Trophoblast cell (in vitro differentiated cells and primary cell): ENCODE results near the gene RIPK4.
"Not testable (repeated sequence)": the region's sequence is repeated elsewhere in the genome, so short reads cannot be mapped to it uniquely, and the experiment has no call there.

Source experiments
- DNase-seq, 2 donors: peaks; one replicate each; pipeline ENCODE4 v3.0.0-alpha.2; 2016
- H2AFZ ChIP-seq: 2 replicates; pipeline ENCODE4 v1.6.1; 2013; ENCODE audit warnings: low read length, moderate library complexity, mild to moderate bottlenecking; ENCODE audit not compliant: insufficient read depth, poor library complexity
- H2AK5ac ChIP-seq: 2 replicates; pipeline ENCODE4 v1.6.1; 2013; ENCODE audit warnings: mild to moderate bottlenecking, low read length
- H2BK120ac ChIP-seq: 2 replicates; pipeline ENCODE4 v1.6.1; 2013; ENCODE audit warnings: low read length, mild to moderate bottlenecking, moderate library complexity; ENCODE audit not compliant: insufficient read depth, poor library complexity
- H2BK12ac ChIP-seq: 2 replicates; pipeline ENCODE4 v1.6.1; 2013; ENCODE audit warnings: mild to moderate bottlenecking, low read length, moderate library complexity
- H2BK5ac ChIP-seq: 2 replicates; pipeline ENCODE4 v1.6.1; 2013; ENCODE audit warnings: low read length, low read depth, moderate library complexity, mild to moderate bottlenecking; ENCODE audit not compliant: poor library complexity
- H3K14ac ChIP-seq: 2 replicates; pipeline ENCODE4 v1.6.1; 2013; ENCODE audit warnings: mild to moderate bottlenecking, low read length
- H3K18ac ChIP-seq: 2 replicates; pipeline ENCODE4 v1.6.1; 2013; ENCODE audit warnings: mild to moderate bottlenecking, low read length
- H3K23ac ChIP-seq: 2 replicates; pipeline ENCODE4 v1.6.1; 2013; ENCODE audit warnings: low read length
- H3K27ac ChIP-seq: 2 replicates; pipeline ENCODE4 v1.5.1; 2013; ENCODE audit warnings: low read depth, mild to moderate bottlenecking, inconsistent platforms, low read length, moderate library complexity
- H3K27me3 ChIP-seq: 2 replicates; pipeline ENCODE4 v1.6.1; 2013; ENCODE audit warnings: inconsistent platforms, mild to moderate bottlenecking, low read length, moderate library complexity; ENCODE audit not compliant: insufficient read depth
- H3K36me3 ChIP-seq, 2 experiments: 1 replicate in 1 of 2; 2 replicates in 1 of 2; pipeline ENCODE4 v1.6.1; 2013; ENCODE audit warnings: low read length in 2 of 2, mild to moderate bottlenecking in 2 of 2, moderate library complexity in 1 of 2; ENCODE audit not compliant: insufficient read depth in 2 of 2, control insufficient read depth in 1 of 2
- H3K4ac ChIP-seq: 2 replicates; pipeline ENCODE4 v1.6.1; 2013; ENCODE audit warnings: low read depth, mild to moderate bottlenecking, low read length, moderate library complexity
- H3K4me1 ChIP-seq, 2 experiments: 1 replicate in 1 of 2; 2 replicates in 1 of 2; pipeline ENCODE4 v1.6.1; 2013; ENCODE audit warnings: low read length in 2 of 2, mild to moderate bottlenecking in 2 of 2, moderate library complexity in 1 of 2; ENCODE audit not compliant: insufficient read depth in 2 of 2, control insufficient read depth in 1 of 2
- H3K4me2 ChIP-seq: 2 replicates; pipeline ENCODE4 v1.6.1; 2013; ENCODE audit warnings: inconsistent platforms, mild to moderate bottlenecking, low read length, moderate library complexity
- H3K4me3 ChIP-seq: 2 replicates; pipeline ENCODE4 v1.5.1; 2013; ENCODE audit warnings: mild to moderate bottlenecking, low read depth, low read length, inconsistent platforms
- H3K79me1 ChIP-seq: one replicate; pipeline ENCODE4 v1.6.1; 2013; ENCODE audit warnings: low read length
- H3K79me2 ChIP-seq: 2 replicates; pipeline ENCODE4 v1.6.1; 2013; ENCODE audit warnings: low read length, mild to moderate bottlenecking; ENCODE audit not compliant: control insufficient read depth, insufficient read depth, poor library complexity
- H3K9ac ChIP-seq: 2 replicates; pipeline ENCODE4 v1.6.1; 2013; ENCODE audit warnings: mild to moderate bottlenecking, low read length
- H3K9me3 ChIP-seq: 2 replicates; pipeline ENCODE4 v1.6.1; 2013; ENCODE audit warnings: low read depth, mild to moderate bottlenecking, control low read depth, inconsistent platforms, low read length; ENCODE audit not compliant: insufficient read depth
- H4K12ac ChIP-seq: 2 replicates; pipeline ENCODE4 v1.6.1; 2013; ENCODE audit warnings: low read depth, mild to moderate bottlenecking, low read length, moderate library complexity
- H4K8ac ChIP-seq: 2 replicates; pipeline ENCODE4 v1.6.1; 2013; ENCODE audit warnings: low read depth, mild to moderate bottlenecking, low read length, moderate library complexity
- H4K91ac ChIP-seq: one replicate; pipeline ENCODE4 v1.6.1; 2013; ENCODE audit warnings: low read depth, mild to moderate bottlenecking, low read length, moderate library complexity
- WGBS: extraction: QIAGEN DNeasy Blood & Tissue Kit; methylation state at CpG from one replicate; pipeline ENCODE4 v1.1.7; 2013; ENCODE audit warnings: missing lambda C conversion rate; ENCODE audit not compliant: insufficient read length, insufficient coverage; ENCODE audit errors: extremely low coverage; 5-methylcytosine and 5-hydroxymethylcytosine counted together

The RIPK4 gene

GRCh38 chr21:41785262-41785661 is 18.4 kb upstream of the RIPK4 start:
- not testable (repeated sequence) for DNase-seq, H3K4me1 ChIP-seq, H3K4me3 ChIP-seq, H2BK12ac ChIP-seq, H3K79me2 ChIP-seq, H3K36me3 ChIP-seq, H2BK120ac ChIP-seq, H4K8ac ChIP-seq, H3K18ac ChIP-seq, H3K23ac ChIP-seq, H4K12ac ChIP-seq, H3K27me3 ChIP-seq, H3K79me1 ChIP-seq, H2BK5ac ChIP-seq, H4K91ac ChIP-seq, H3K4me2 ChIP-seq, H2AK5ac ChIP-seq, H3K4ac ChIP-seq, H3K14ac ChIP-seq, H3K9me3 ChIP-seq, H3K9ac ChIP-seq, H3K27ac ChIP-seq, H2AFZ ChIP-seq
- no CpG with 5 or more reads among the region's 12 CpGs for WGBS

GRCh38 chr21:41784456-41785102 is 17.7 kb upstream of the RIPK4 start:
- Histone ChIP-seq H2BK120ac (peak overlapping the region; percentile 58), H2BK5ac (no peak overlapping the region), H2BK12ac (no peak overlapping the region), H3K27me3 (no peaks in the 10 kb centered on the region), H3K14ac (no peak overlapping the region), H3K4me1 (peaks cover 0 to 8% of the 10 kb centered on the region in 2 experiments), H4K91ac (no peak overlapping the region), H2AFZ (no peak overlapping the region), H3K4me3 (no peak overlapping the region), H3K4ac (no peak overlapping the region), H3K23ac (no peak overlapping the region), H3K27ac (no peak overlapping the region), H3K79me2 (no peaks in the 10 kb centered on the region), H3K9ac (no peak overlapping the region), H4K8ac (no peak overlapping the region), H3K79me1 (no peaks in the 10 kb centered on the region), H4K12ac (no peak overlapping the region), H3K4me2 (no peak overlapping the region), H3K9me3 (no peaks in the 10 kb centered on the region), H3K18ac (no peak overlapping the region), H3K36me3 (no peaks in the 10 kb centered on the region), H2AK5ac (no peak overlapping the region)
- no peak for DNase-seq
- WGBS = no CpG with 5 or more reads among the region's 15 CpGs

- Histone ChIP-seq H4K12ac (no peak overlapping the region), H3K4me1 (peaks cover 0 to 8% of the 10 kb centered on the region in 2 experiments), H2BK12ac (no peak overlapping the region), H3K18ac (no peak overlapping the region), H3K79me2 (no peaks in the 10 kb centered on the region), H2BK120ac (no peak overlapping the region), H3K27ac (no peak overlapping the region), H3K27me3 (no peaks in the 10 kb centered on the region), H2AFZ (no peak overlapping the region), H3K4me3 (peak overlapping the region; percentile 37), H3K4ac (no peak overlapping the region), H3K14ac (no peak overlapping the region), H3K4me2 (no peak overlapping the region), H2BK5ac (no peak overlapping the region), H3K36me3 (no peaks in the 10 kb centered on the region), H2AK5ac (no peak overlapping the region), H4K91ac (no peak overlapping the region), H3K79me1 (no peaks in the 10 kb centered on the region), H3K23ac (no peak overlapping the region), H3K9me3 (no peaks in the 10 kb centered on the region), H3K9ac (no peak overlapping the region), H4K8ac (no peak overlapping the region)
- no CpG with 5 or more reads among the region's 18 CpGs for WGBS
- peak; percentile 100 for DNase-seq
Observed at GRCh38 chr21:41783476-41784180, 16.8 kb upstream of the RIPK4 start.

GRCh38 chr21:41781050-41781410 is 14.2 kb upstream of the RIPK4 start:
- no peak overlapping the region for H3K4ac ChIP-seq
- no CpG with 5 or more reads among the region's 2 CpGs for WGBS

More at GRCh38 chr21:41781050-41781410, 14.2 kb upstream of the RIPK4 start:
- Histone ChIP-seq H3K36me3 (no peaks in the 10 kb centered on the region), H3K27me3 (no peaks in the 10 kb centered on the region), H2BK12ac (no peak overlapping the region), H3K4me2 (no peak overlapping the region), H3K9ac (no peak overlapping the region), H3K18ac (no peak overlapping the region), H3K79me1 (no peaks in the 10 kb centered on the region), H3K9me3 (no peaks in the 10 kb centered on the region), H2AK5ac (no peak overlapping the region), H3K4me1 (peaks cover 3 to 10% of the 10 kb centered on the region in 2 experiments), H2AFZ (no peak overlapping the region), H3K14ac (no peak overlapping the region), H3K79me2 (no peaks in the 10 kb centered on the region), H4K91ac (no peak overlapping the region), H4K12ac (no peak overlapping the region), H3K4me3 (no peak overlapping the region), H3K27ac (no peak overlapping the region), H2BK120ac (no peak overlapping the region), H3K23ac (no peak overlapping the region), H4K8ac (no peak overlapping the region), H2BK5ac (no peak overlapping the region)
- DNase-seq = no peak
